Measurements from ENCODE around the gene KCNJ11. TPM values are rescaled to one million over a fixed set of nuclear protein-coding genes. Genes with fewer than 3 reads are reported as not detected.

KCNJ11 gene
- total RNA-seq, result under 0.01 TPM in 2 replicates

GRCh38 chr11:17388609-17389210 is at the start of gene KCNJ11:
Gene KCNJ11 (minus strand): TSS chr11:17388659. CDS start chr11:17388091, 568 bp downstream.

GRCh38 chr11:17351510-17352176 is 36.8 kb downstream of the KCNJ11 start, which contains the start of gene NCR3LG1:
Gene NCR3LG1 (plus strand): TSS chr11:17351800. CDS start chr11:17351970, 170 bp downstream.

Other genes with a start within 250 kb of the KCNJ11 start
- gene PIK3C2A, start 180.7 kb downstream of the KCNJ11 start, total RNA-seq, result 21.1 and 25.4 TPM in 2 replicates
- 29.6 and 41.7 TPM in 2 replicates for gene NUCB2, start 111.9 kb downstream of the KCNJ11 start, total RNA-seq
- gene NCR3LG1, start 36.9 kb downstream of the KCNJ11 start, total RNA-seq, result 4.2 and 5.6 TPM in 2 replicates
- gene ABCC8, start 88.2 kb upstream of the KCNJ11 start, total RNA-seq, result not detected in 2 replicates
- gene USH1C, start 155.8 kb upstream of the KCNJ11 start, total RNA-seq, result not detected in 2 replicates
- not detected in 2 replicates for gene OTOG, start 158.6 kb upstream of the KCNJ11 start, total RNA-seq